ENCODE measurements around the gene PNN.
"Not testable (repeated sequence)": the region's sequence is repeated elsewhere in the genome, so short reads cannot be mapped to it uniquely, and the experiment has no call there.

The PNN gene

GRCh38 chr14:39174560-39175444 lies at the start of gene PNN:
Gene PNN (plus strand): TSS chr14:39175254. CDS start chr14:39175280, 26 bp downstream.
- peak; percentile 97 for DNase-seq (ENCODE audit: low spot score)

GRCh38 chr14:39137835-39138234 lies 37.2 kb upstream of the PNN start:
- not testable (repeated sequence) for DNase-seq (ENCODE audit: low spot score)

- DNase-seq (ENCODE audit: low spot score): no peak
Measured at GRCh38 chr14:39138440-39138839, 36.6 kb upstream of the PNN start.

- no peak for DNase-seq (ENCODE audit: low spot score)
Measured at GRCh38 chr14:39140170-39140569, 34.9 kb upstream of the PNN start.

- not testable (repeated sequence) for DNase-seq (ENCODE audit: low spot score)
Measured at GRCh38 chr14:39141623-39142022, 33.4 kb upstream of the PNN start.

GRCh38 chr14:39143226-39143625 lies 31.8 kb upstream of the PNN start:
- DNase-seq (ENCODE audit: low spot score): not testable (repeated sequence)

GRCh38 chr14:39145266-39145966 lies 29.6 kb upstream of the PNN start:
- DNase-seq (ENCODE audit: low spot score): no peak

- DNase-seq (ENCODE audit: low spot score): no peak
Measured at GRCh38 chr14:39154594-39155189, 20.4 kb upstream of the PNN start.

- DNase-seq (ENCODE audit: low spot score): no peak
Measured at GRCh38 chr14:39157491-39157890, 17.6 kb upstream of the PNN start.

GRCh38 chr14:39158222-39158858 lies 16.7 kb upstream of the PNN start:
- DNase-seq (ENCODE audit: low spot score): no peak

- no peak for DNase-seq (ENCODE audit: low spot score)
Measured at GRCh38 chr14:39160494-39160893, 14.6 kb upstream of the PNN start.

- DNase-seq (ENCODE audit: low spot score): not testable (repeated sequence)
Measured at GRCh38 chr14:39167797-39168320, 7.2 kb upstream of the PNN start.

GRCh38 chr14:39168591-39168990 lies 6.5 kb upstream of the PNN start:
- no peak for DNase-seq (ENCODE audit: low spot score)

GRCh38 chr14:39169541-39169900 lies 5.5 kb upstream of the PNN start:
- no peak for DNase-seq (ENCODE audit: low spot score)

- no peak for DNase-seq (ENCODE audit: low spot score)
Measured at GRCh38 chr14:39173198-39173597, 1.9 kb upstream of the PNN start.

GRCh38 chr14:39175445-39176262 lies 600 bp downstream of the PNN start:
- DNase-seq (ENCODE audit: low spot score): peak; percentile 85

GRCh38 chr14:39176263-39177167 lies 1.5 kb downstream of the PNN start:
- no peak for DNase-seq (ENCODE audit: low spot score)

- DNase-seq (ENCODE audit: low spot score): no peak
Measured at GRCh38 chr14:39177168-39177545, 2.1 kb downstream of the PNN start.

GRCh38 chr14:39179042-39179441 lies 4.0 kb downstream of the PNN start:
- DNase-seq (ENCODE audit: low spot score): no peak

GRCh38 chr14:39180553-39180952 lies 5.5 kb downstream of the PNN start:
- no peak for DNase-seq (ENCODE audit: low spot score)

Measured in left forelimb (tissue), 1 donor.